OCI-LY3 (cell line): ENCODE data around the gene NCOR2.

Experiments used
- H2AFZ ChIP-seq: fragments of 200-600, 300-600 bp; shearing (Covaris generic); 2 replicates; pipeline ENCODE4 v1.6.0; 2014; ENCODE audit warnings: antibody characterized with exemption, low read depth, low read length
- H3K27ac ChIP-seq: fragments of 200-600, 300-600 bp; sonication (generic); 2 replicates; pipeline ENCODE4 v1.5.1; 2014; ENCODE audit warnings: mild to moderate bottlenecking, low read length, moderate library complexity, mixed read lengths
- H3K27me3 ChIP-seq: fragments of 200-600, 300-600 bp; sonication (generic); 2 replicates; pipeline ENCODE4 v1.6.1; 2014; ENCODE audit warnings: low read depth, low read length, mixed read lengths
- H3K36me3 ChIP-seq: fragments of 200-600, 300-600 bp; sonication (generic); replicated peaks from 2 replicates; pipeline ENCODE3; 2014; ENCODE audit warnings: low read depth, low read length, mixed read lengths
- H3K4me1 ChIP-seq: fragments of 300-600, 200-600 bp; sonication (generic); 2 replicates; pipeline ENCODE4 v1.6.1; 2014; ENCODE audit warnings: low read length, mixed read lengths
- H3K4me2 ChIP-seq: fragments of 200-600, 300-600 bp; sonication (generic); 2 replicates; pipeline ENCODE4 v1.6.1; 2014; ENCODE audit warnings: low read length, mixed read lengths
- H3K4me3 ChIP-seq: fragments of 300-600, 200-600 bp; sonication (generic); 2 replicates; pipeline ENCODE4 v1.5.1; 2014; ENCODE audit warnings: antibody characterized with exemption, mild to moderate bottlenecking, low read length, moderate library complexity
- H3K79me2 ChIP-seq: fragments of 300-600, 200-600 bp; shearing (Covaris generic); 2 replicates; pipeline ENCODE4 v1.6.1; 2014; ENCODE audit warnings: mild to moderate bottlenecking, low read length, mixed read lengths
- H3K9ac ChIP-seq: fragments of 300-600, 200-600 bp; shearing (Covaris generic); 2 replicates; pipeline ENCODE4 v1.6.0; 2014; ENCODE audit warnings: mild to moderate bottlenecking, low read length, moderate library complexity
- H3K9me3 ChIP-seq: fragments of 200-600, 300-600 bp; shearing (Covaris generic); 2 replicates; pipeline ENCODE4 v1.6.1; 2014; ENCODE audit warnings: low read length, mixed read lengths; ENCODE audit not compliant: insufficient read depth
- H4K20me1 ChIP-seq: fragments of 200-600, 300-600 bp; sonication (generic); 2 replicates; pipeline ENCODE4 v1.6.1; 2016; ENCODE audit warnings: low read length, mixed read lengths; ENCODE audit not compliant: insufficient read depth
- CTCF ChIP-seq: fragments of 200-600, 300-600 bp; sonication (generic); IDR thresholded peaks from 2 replicates; pipeline ENCODE4 v1.5.1; 2014; ENCODE audit warnings: antibody characterized with exemption, low read length, low read depth
- EZH2phosphoT487 ChIP-seq: fragments of 200-600 bp; shearing (Covaris generic); IDR thresholded peaks from 2 replicates; pipeline ENCODE4 v1.6.1; 2018; ENCODE audit warnings: antibody characterized with exemption, mixed run types, low read depth

The NCOR2 gene

GRCh38 chr12:124539084-124540041 lies 28.0 kb downstream of the NCOR2 start:
- no peak overlapping the region for H3K9ac ChIP-seq

GRCh38 chr12:124538194-124539082 lies 29.0 kb downstream of the NCOR2 start:
- Histone ChIP-seq H3K36me3 (peaks cover 8% of the 10 kb centered on the region), H3K27me3 (no peaks in the 10 kb centered on the region), H2AFZ (no peak overlapping the region), H3K9me3 (no peaks in the 10 kb centered on the region), H3K9ac (no peak overlapping the region), H3K4me2 (no peak overlapping the region), H3K4me1 (peaks cover 13% of the 10 kb centered on the region), H4K20me1 (peaks cover 86% of the 10 kb centered on the region), H3K27ac (no peak overlapping the region), H3K79me2 (peaks cover 86% of the 10 kb centered on the region), H3K4me3 (no peak overlapping the region)
- TF ChIP-seq EZH2phosphoT487 (no peak), CTCF (no peak)

More at GRCh38 chr12:124539084-124540041, 28.0 kb downstream of the NCOR2 start:
- Histone ChIP-seq H3K27ac (no peak overlapping the region), H3K36me3 (peaks cover 8% of the 10 kb centered on the region), H4K20me1 (peaks cover 88% of the 10 kb centered on the region), H3K4me2 (no peak overlapping the region), H3K27me3 (no peaks in the 10 kb centered on the region), H3K9me3 (no peaks in the 10 kb centered on the region), H3K4me3 (no peak overlapping the region), H3K4me1 (peaks cover 22% of the 10 kb centered on the region), H3K79me2 (peaks cover 88% of the 10 kb centered on the region), H2AFZ (no peak overlapping the region)
- no peak for TF ChIP-seq CTCF
- TF ChIP-seq EZH2phosphoT487: no peak

GRCh38 chr12:124537525-124538193 lies 29.8 kb downstream of the NCOR2 start:
- H3K4me2 ChIP-seq: no peak overlapping the region
- H4K20me1 ChIP-seq: peaks cover 88% of the 10 kb centered on the region
- no peak overlapping the region for H3K27ac ChIP-seq
- peaks cover 7% of the 10 kb centered on the region; the same call in 1 of the 2 replicates for H3K4me1 ChIP-seq
- no peaks in the 10 kb centered on the region for H3K27me3 ChIP-seq
- no peak overlapping the region for H3K4me3 ChIP-seq
- no peaks in the 10 kb centered on the region for H3K9me3 ChIP-seq
- no peak overlapping the region for H3K9ac ChIP-seq
- TF ChIP-seq CTCF (no peak), EZH2phosphoT487 (no peak)
- H3K36me3 ChIP-seq: peaks cover 8% of the 10 kb centered on the region
- H2AFZ ChIP-seq: no peak overlapping the region
- H3K79me2 ChIP-seq: peaks cover 85% of the 10 kb centered on the region
